PC-3 (cell line): Measurements from ENCODE around the gene HRH2. TPM values are rescaled to one million over a fixed set of nuclear protein-coding genes. Genes with fewer than 3 reads are reported as not detected.

Source experiments
- ATAC-seq: fragments of 200-7000 bp; cut with Tn5 transposase; 2 replicates; pipeline ENCODE4 v1.9.1; 2020; ENCODE audit warnings: mild to moderate bottlenecking, moderate library complexity
- BruUV-seq: library from RNA; stranded (reverse); fragments of 400-500 nt; replicated peaks from 2 replicates; lab custom pipeline; 2021; lab: Mats Ljungman, UMichigan
- CTCF ChIA-PET: fragments of 300-600 bp; sonication (Branson Sonifier 250); formaldehyde crosslinking; loops from one replicate; lab custom pipeline; 2022; ENCODE audit warnings: antibody characterized with exemption; lab: Charles Lee
- POLR2A ChIA-PET: fragments of 300-600 bp; sonication (Branson Sonifier 250); formaldehyde crosslinking; loops from one replicate; lab custom pipeline; 2022; ENCODE audit warnings: antibody characterized with exemption; ENCODE audit not compliant: unreplicated experiment; lab: Charles Lee
- DNase-seq: peaks from one replicate; pipeline ENCODE4 v3.0.0-alpha.2; 2015
- H2AFZ ChIP-seq: fragments of 300-600 bp; sonication (generic); 2 replicates; pipeline ENCODE4 v1.6.0; 2016; ENCODE audit warnings: antibody characterized with exemption, low read length
- H3F3A ChIP-seq: fragments of 300-600 bp; sonication (generic); one replicate; pipeline ENCODE4 v1.6.0; 2017; ENCODE audit warnings: antibody characterized with exemption, low read length, control low read depth, mild to moderate bottlenecking; ENCODE audit not compliant: unreplicated experiment
- H3K27ac ChIP-seq: fragments of 300-600 bp; sonication (generic); 2 replicates; pipeline ENCODE4 v1.5.1; 2016; ENCODE audit warnings: mild to moderate bottlenecking, low read length
- H3K27me3 ChIP-seq: fragments of 300-600 bp; sonication (generic); 2 replicates; pipeline ENCODE4 v1.6.1; 2016; ENCODE audit warnings: low read length, mixed read lengths
- H3K36me3 ChIP-seq: fragments of 300-600 bp; sonication (generic); 2 replicates; pipeline ENCODE4 v1.6.1; 2016; ENCODE audit warnings: low read depth, mixed run types, low read length, mixed read lengths
- H3K4me1 ChIP-seq: fragments of 300-600 bp; sonication (generic); 2 replicates; pipeline ENCODE4 v1.5.1; 2016; ENCODE audit warnings: low read length; ENCODE audit not compliant: insufficient read depth
- H3K4me2 ChIP-seq: fragments of 300-600 bp; sonication (generic); 2 replicates; pipeline ENCODE4 v1.6.0; 2016; ENCODE audit warnings: low read length
- H3K4me3 ChIP-seq: fragments of 300-600 bp; sonication (generic); 2 replicates; pipeline ENCODE4 v1.5.1; 2016; ENCODE audit warnings: mild to moderate bottlenecking, low read length, mixed read lengths
- H3K79me2 ChIP-seq: fragments of 300-600 bp; sonication (generic); 2 replicates; pipeline ENCODE4 v1.6.1; 2017; ENCODE audit warnings: low read length, mixed read lengths
- H3K9ac ChIP-seq: fragments of 300-600 bp; sonication (generic); 2 replicates; pipeline ENCODE4 v1.6.0; 2016; ENCODE audit warnings: mild to moderate bottlenecking, low read length
- H3K9me2 ChIP-seq: fragments of 300-600 bp; sonication (generic); replicated peaks from 2 replicates; pipeline ENCODE4 v1.6.1; 2016; ENCODE audit warnings: mixed run types, low read length, mixed read lengths
- H3K9me3 ChIP-seq: fragments of 300-600 bp; sonication (generic); 2 replicates; pipeline ENCODE4 v1.6.1; 2016; ENCODE audit warnings: low read length, mixed read lengths
- H4K20me1 ChIP-seq: fragments of 300-600 bp; sonication (generic); 2 replicates; pipeline ENCODE4 v1.6.1; 2016; ENCODE audit warnings: low read length, mixed read lengths
- EZH2 ChIP-seq: fragments of 300-600 bp; sonication (generic); IDR thresholded peaks from one replicate; pipeline ENCODE4 v1.6.1; 2017; ENCODE audit warnings: antibody characterized with exemption, mild to moderate bottlenecking, low read length; ENCODE audit not compliant: unreplicated experiment
- EZH2phosphoT487 ChIP-seq: fragments of 300-600 bp; sonication (generic); IDR thresholded peaks from 2 replicates; pipeline ENCODE4 v1.6.1; 2018; ENCODE audit warnings: mild to moderate bottlenecking, antibody characterized with exemption, low read length, borderline replicate concordance
- intact Hi-C: fragments of 100-400 bp; cut with micrococcal nuclease; formaldehyde crosslinking; loops from 2 replicates; pipeline ENCODE4 v1.9.0; 2023
- total RNA-seq: library from RNA; depleted of rRNA; stranded (reverse); fragments of >200 nt; gene quantifications from 2 replicates; pipeline ENCODE4 v1.2.3, GENCODE V29; 2014
- TF ChIP-seq, protein P1 (sequence below): fragments of 300-600 bp; sonication (generic); conservative IDR thresholded peaks from 2 replicates; pipeline ENCODE4 v1.5.1; 2017; ENCODE audit warnings: antibody characterized with exemption, low read depth, mild to moderate bottlenecking, low read length

HRH2 gene
- total RNA-seq, 1 experiment from 2014 or later: not detected

DNA sequence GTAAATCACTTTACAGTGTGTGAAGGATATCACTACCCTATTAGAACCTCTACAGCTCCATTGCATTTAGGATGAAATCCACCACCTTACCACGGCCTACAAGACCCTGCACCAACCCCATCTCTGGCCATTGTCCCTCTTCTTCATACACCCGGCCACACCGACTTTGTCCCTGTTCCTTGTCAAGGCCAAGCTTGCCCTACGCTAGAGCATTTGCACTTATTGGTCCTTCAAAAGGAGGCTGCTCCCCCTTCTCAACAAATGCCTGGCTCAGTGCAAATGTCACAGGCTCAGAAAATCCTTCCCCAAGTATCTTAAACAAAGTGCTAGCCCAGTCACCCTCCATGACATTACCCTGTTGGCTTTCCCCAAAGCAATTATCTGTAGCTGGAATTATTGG, 4.1 kb upstream of the HRH2 start:
- H3K27me3 ChIP-seq: peaks cover 46% of the 10 kb centered on the region
- H3K9me2 ChIP-seq: no peaks in the 10 kb centered on the region
- no peaks in the 10 kb centered on the region for H3K4me1 ChIP-seq
- H3K9ac ChIP-seq: no peak overlapping the region
- no peaks in the 10 kb centered on the region for H3K36me3 ChIP-seq
- DNase-seq (no peak), ATAC-seq (no peak)
- H3F3A ChIP-seq: no peaks in the 10 kb centered on the region
- H4K20me1 ChIP-seq: no peaks in the 10 kb centered on the region
- no peak overlapping the region for H2AFZ ChIP-seq
- no peaks in the 10 kb centered on the region for H3K79me2 ChIP-seq
- H3K9me3 ChIP-seq: no peaks in the 10 kb centered on the region
- POLR2A ChIA-PET: no interaction called here
- H3K4me3 ChIP-seq: no peak overlapping the region
- intact Hi-C loops: no loop called here
- H3K4me2 ChIP-seq: no peak overlapping the region
- no peak overlapping the region for H3K27ac ChIP-seq
- CTCF ChIA-PET: no interaction called here
- BruUV-seq: no TSS peak
- TF ChIP-seq EZH2 (no peak), EZH2phosphoT487 (no peak)
- TF ChIP-seq, protein P1, sequence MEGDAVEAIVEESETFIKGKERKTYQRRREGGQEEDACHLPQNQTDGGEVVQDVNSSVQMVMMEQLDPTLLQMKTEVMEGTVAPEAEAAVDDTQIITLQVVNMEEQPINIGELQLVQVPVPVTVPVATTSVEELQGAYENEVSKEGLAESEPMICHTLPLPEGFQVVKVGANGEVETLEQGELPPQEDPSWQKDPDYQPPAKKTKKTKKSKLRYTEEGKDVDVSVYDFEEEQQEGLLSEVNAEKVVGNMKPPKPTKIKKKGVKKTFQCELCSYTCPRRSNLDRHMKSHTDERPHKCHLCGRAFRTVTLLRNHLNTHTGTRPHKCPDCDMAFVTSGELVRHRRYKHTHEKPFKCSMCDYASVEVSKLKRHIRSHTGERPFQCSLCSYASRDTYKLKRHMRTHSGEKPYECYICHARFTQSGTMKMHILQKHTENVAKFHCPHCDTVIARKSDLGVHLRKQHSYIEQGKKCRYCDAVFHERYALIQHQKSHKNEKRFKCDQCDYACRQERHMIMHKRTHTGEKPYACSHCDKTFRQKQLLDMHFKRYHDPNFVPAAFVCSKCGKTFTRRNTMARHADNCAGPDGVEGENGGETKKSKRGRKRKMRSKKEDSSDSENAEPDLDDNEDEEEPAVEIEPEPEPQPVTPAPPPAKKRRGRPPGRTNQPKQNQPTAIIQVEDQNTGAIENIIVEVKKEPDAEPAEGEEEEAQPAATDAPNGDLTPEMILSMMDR: no peak

DNA sequence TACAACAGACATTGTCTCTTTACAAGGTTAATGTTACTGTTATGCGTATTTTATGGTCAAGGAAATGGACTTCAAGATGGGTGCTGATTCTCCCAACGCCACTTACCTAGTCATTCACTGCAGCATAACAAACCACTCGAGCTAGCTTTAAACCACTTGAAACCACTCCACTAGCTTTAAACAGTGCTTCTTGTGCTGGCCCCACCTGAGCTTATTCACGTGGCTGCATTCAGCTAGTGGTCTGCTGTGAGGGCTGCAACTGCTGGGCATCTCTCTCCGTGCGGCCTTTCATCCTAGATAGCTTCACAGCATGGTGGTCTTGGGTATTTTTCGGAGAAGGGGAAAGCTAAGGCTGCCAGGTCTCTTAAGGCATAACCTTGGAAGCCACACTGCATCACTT, 3.5 kb upstream of the HRH2 start:
- H3K9me2 ChIP-seq: no peaks in the 10 kb centered on the region
- no peaks in the 10 kb centered on the region for H3K9me3 ChIP-seq
- no peak overlapping the region for H3K4me2 ChIP-seq
- TF ChIP-seq EZH2phosphoT487 (no peak), EZH2 (no peak)
- TF ChIP-seq, protein P1: no peak
- intact Hi-C loops: no loop called here
- ATAC-seq (no peak), DNase-seq (no peak)
- BruUV-seq: no TSS peak
- ChIA-PET CTCF (no interaction called here), POLR2A (no interaction called here)
- H3K27ac ChIP-seq: no peak overlapping the region
- no peak overlapping the region for H3K4me3 ChIP-seq
- no peaks in the 10 kb centered on the region for H4K20me1 ChIP-seq
- H3K27me3 ChIP-seq: peaks cover 51% of the 10 kb centered on the region
- no peaks in the 10 kb centered on the region for H3K36me3 ChIP-seq
- no peaks in the 10 kb centered on the region for H3F3A ChIP-seq
- H3K9ac ChIP-seq: no peak overlapping the region
- no peaks in the 10 kb centered on the region for H3K79me2 ChIP-seq
- H3K4me1 ChIP-seq: no peaks in the 10 kb centered on the region
- no peak overlapping the region for H2AFZ ChIP-seq

DNA sequence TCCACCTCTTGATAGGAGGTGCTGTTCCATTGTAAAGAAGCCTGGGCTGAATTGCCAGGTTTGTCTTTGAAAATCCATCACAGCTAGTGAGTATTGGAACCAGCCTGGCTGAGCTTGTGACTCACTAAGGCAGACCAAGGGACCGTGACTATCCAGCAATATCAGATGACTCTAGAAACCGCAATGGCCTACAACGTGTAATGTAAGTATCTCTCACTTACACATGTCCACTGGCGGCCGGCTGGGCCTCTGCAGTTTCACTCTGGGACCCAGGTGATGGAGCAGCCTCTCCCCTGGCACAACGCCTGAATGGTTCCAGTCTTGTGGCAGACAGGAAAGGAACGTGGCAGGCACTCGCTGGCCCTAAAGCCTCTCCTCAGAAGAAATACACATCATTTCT, 3.1 kb upstream of the HRH2 start:
- H3K4me2 ChIP-seq: no peak overlapping the region
- H2AFZ ChIP-seq: no peak overlapping the region
- BruUV-seq: no TSS peak
- DNase-seq (peak; percentile 37), ATAC-seq (no peak)
- no peaks in the 10 kb centered on the region for H3K9me2 ChIP-seq
- intact Hi-C loops: no loop called here
- H3K9me3 ChIP-seq: no peaks in the 10 kb centered on the region
- no peaks in the 10 kb centered on the region for H4K20me1 ChIP-seq
- H3K79me2 ChIP-seq: no peaks in the 10 kb centered on the region
- no peak overlapping the region for H3K27ac ChIP-seq
- no peaks in the 10 kb centered on the region for H3K4me1 ChIP-seq
- no peak overlapping the region for H3K9ac ChIP-seq
- no peak overlapping the region for H3K4me3 ChIP-seq
- CTCF ChIA-PET: no interaction called here
- TF ChIP-seq EZH2phosphoT487: peak; percentile 49; the same call in 1 of the 2 replicates
- TF ChIP-seq, protein P1: no peak
- H3F3A ChIP-seq: no peaks in the 10 kb centered on the region
- H3K27me3 ChIP-seq: peaks cover 56% of the 10 kb centered on the region
- POLR2A ChIA-PET: no interaction called here
- H3K36me3 ChIP-seq: no peaks in the 10 kb centered on the region
